Measurements from ENCODE around the gene IGDCC3. TPM values are rescaled to one million over a fixed set of nuclear protein-coding genes. Genes with fewer than 3 reads are reported as not detected.
A peak's percentile ranks its signal among the peaks of the same experiment; 100 is the strongest.

The IGDCC3 gene
- total RNA-seq (not detected in 2 replicates), polyA plus RNA-seq (not detected in 2 replicates), polyA minus RNA-seq (not detected in 2 replicates)
- 0.07 TPM for total RNA-seq (2013)

DNA sequence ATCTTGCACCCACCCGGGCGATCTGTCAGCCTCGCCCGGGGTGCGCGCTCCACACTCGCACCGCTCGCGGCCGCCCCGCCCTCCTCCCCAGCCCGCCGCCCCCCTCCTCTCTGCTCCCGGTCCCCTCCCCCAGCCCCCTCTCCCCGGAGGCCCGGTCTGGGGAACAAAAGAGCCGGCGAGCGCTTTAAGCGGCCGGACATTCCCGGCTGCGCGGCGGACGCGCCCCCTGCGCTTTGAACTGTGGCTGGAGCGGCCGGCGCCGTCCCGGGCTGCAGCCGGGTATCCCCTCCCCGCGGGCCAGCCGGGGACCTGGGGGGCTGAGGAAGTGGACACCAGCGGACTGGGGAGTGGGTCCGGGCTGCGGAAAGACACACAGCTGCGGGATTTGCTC lies at the start of gene IGDCC3:
TSS of gene IGDCC3 (minus strand) at position 27 of the 391 bp plus-strand sequence. CDS start 214 bp downstream, outside the sequence.
- Mint-ChIP-seq H3K4me1 (peaks cover 18% of the 10 kb centered on the region), H3K27ac (no peak within 1 kb of the TSS), H3K9me3 (ENCODE audit: insufficient read depth) (no peaks in the 10 kb centered on the region), H3K27me3 (peaks cover 75% of the 10 kb centered on the region), H3K4me3 (peak within 1 kb of the TSS; percentile 84)
- H3K27ac ChIP-seq (ENCODE audit: low read length in 2 of 2) = no peak within 1 kb of the TSS
- no peaks in the 10 kb centered on the region for H3K36me3 ChIP-seq (replicated peaks in 1 of 2; ENCODE audit: control extremely low read depth in 1 of 2, control insufficient read depth in 1 of 2, extremely low read depth in 1 of 2, insufficient read depth in 2 of 2, low read length in 1 of 2)
- peaks cover 10 to 17% of the 10 kb centered on the region in 2 donors for H3K4me1 ChIP-seq (ENCODE audit: control insufficient read depth in 2 of 2, insufficient read depth in 2 of 2, low read length in 2 of 2)
- H3K27me3 ChIP-seq (replicated peaks in 1 of 4; ENCODE audit: control extremely low read depth in 1 of 4, control insufficient read depth in 3 of 4, insufficient read depth in 4 of 4, low read length in 3 of 4) = peaks cover 0 to 67% (median 26%) of the 10 kb centered on the region in 4 experiments
- peaks cover 0 to 6% (median 0%) of the 10 kb centered on the region in 3 donors for H3K9me3 ChIP-seq (ENCODE audit: control extremely low read depth in 1 of 3, control insufficient read depth in 2 of 3, insufficient read depth in 1 of 3, low read length in 2 of 3)
- H3K9ac ChIP-seq (ENCODE audit: low read length) = peak within 1 kb of the TSS; percentile 62
- no peak for TF ChIP-seq CTCF (IDR thresholded peaks at IDR 0.05)
- no peak for TF ChIP-seq EZH2 (IDR thresholded peaks at IDR 0.05; ENCODE audit: borderline replicate concordance, insufficient read depth, low read depth, low read length, poor library complexity, severe bottlenecking)
- H3K4me3 ChIP-seq (ENCODE audit: control extremely low read depth in 1 of 5, extremely low read depth in 1 of 5, insufficient read depth in 1 of 5, low read depth in 2 of 5, low read length in 4 of 5) = peak within 1 kb of the TSS in 4 of 5 experiments; percentile 21 to 57 (median 42)
- no peak for DNase-seq
- ChIA-PET POLR2A (no interaction called here), CTCF (interaction anchor here (0.8 to 0.9 kb wide), 2 partner anchors 59 to 1180 kb away, joined by 4 read pairs; no protein-coding TSS in a partner anchor)
- peak within 1 kb of the TSS; percentile 64 for H2AFZ ChIP-seq (ENCODE audit: insufficient read depth, low read depth, low read length, poor library complexity, severe bottlenecking)
- 4% methylated on average over 25 of the region's 42 CpGs for WGBS (ENCODE audit: insufficient coverage)
- no peaks in the 10 kb centered on the region for H3K79me2 ChIP-seq (ENCODE audit: control insufficient read depth, insufficient read depth, low read length)
- intact Hi-C loops (cut with micrococcal nuclease) = no loop called here
- no peak for ATAC-seq (ENCODE audit: low read depth)
- no peaks in the 10 kb centered on the region for H4K20me1 ChIP-seq (ENCODE audit: control insufficient read depth, insufficient read depth, low read length, poor library complexity, severe bottlenecking)
- peak within 1 kb of the TSS; percentile 88 for H3K4me2 ChIP-seq (replicated peaks; ENCODE audit: low read depth, low read length, poor library complexity, severe bottlenecking)

DNA sequence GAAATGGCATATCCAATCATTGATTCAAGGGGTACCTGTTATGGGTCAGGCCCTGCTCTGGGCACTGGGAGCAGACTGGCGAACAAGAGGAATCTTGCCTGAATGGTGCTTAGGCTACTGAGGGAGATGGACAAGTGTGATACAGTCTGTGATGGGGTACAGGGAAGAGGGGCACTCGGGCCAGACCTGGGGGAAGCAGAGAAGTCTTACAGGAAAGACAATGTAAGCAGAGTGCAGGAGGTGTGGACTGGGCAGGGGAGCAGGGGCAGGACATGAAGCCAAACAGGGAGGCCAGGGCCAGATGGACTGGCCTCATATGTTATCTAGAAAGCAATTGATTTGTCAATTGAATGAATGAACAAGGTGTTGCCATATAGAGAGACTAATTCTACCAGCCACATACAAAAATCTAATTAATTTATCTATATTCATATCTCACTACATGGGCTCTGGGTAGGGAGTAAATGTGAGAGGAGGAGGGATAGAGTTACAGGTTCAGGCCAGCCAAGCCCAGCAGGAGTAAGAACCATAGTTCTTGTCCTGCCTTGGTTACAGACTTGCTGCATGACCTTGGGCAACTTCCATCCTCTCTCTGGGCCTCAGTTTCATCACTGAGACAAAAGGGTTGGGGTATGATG lies 48.5 kb upstream of the IGDCC3 start:
- ChIA-PET POLR2A (no interaction called here), CTCF (no interaction called here)
- Histone ChIP-seq H3K9me3 (ENCODE audit: control extremely low read depth in 1 of 3, control insufficient read depth in 2 of 3, insufficient read depth in 1 of 3, low read length in 2 of 3) (peaks cover 0 to 8% (median 0%) of the 10 kb centered on the region in 3 donors), H2AFZ (ENCODE audit: insufficient read depth, low read depth, low read length, poor library complexity, severe bottlenecking) (no peak overlapping the region), H3K4me3 (ENCODE audit: control extremely low read depth in 1 of 5, extremely low read depth in 1 of 5, insufficient read depth in 1 of 5, low read depth in 2 of 5, low read length in 4 of 5) (no peak overlapping the region), H3K27me3 (replicated peaks in 1 of 4; ENCODE audit: control extremely low read depth in 1 of 4, control insufficient read depth in 3 of 4, insufficient read depth in 4 of 4, low read length in 3 of 4) (peaks cover 0 to 34% (median 15%) of the 10 kb centered on the region in 4 experiments), H3K79me2 (ENCODE audit: control insufficient read depth, insufficient read depth, low read length) (no peaks in the 10 kb centered on the region), H3K4me1 (ENCODE audit: control insufficient read depth in 2 of 2, insufficient read depth in 2 of 2, low read length in 2 of 2) (peaks cover 10 to 17% of the 10 kb centered on the region in 2 donors), H3K27ac (ENCODE audit: low read length in 2 of 2) (no peak overlapping the region), H3K9ac (ENCODE audit: low read length) (no peak overlapping the region), H4K20me1 (ENCODE audit: control insufficient read depth, insufficient read depth, low read length, poor library complexity, severe bottlenecking) (no peaks in the 10 kb centered on the region), H3K4me2 (replicated peaks; ENCODE audit: low read depth, low read length, poor library complexity, severe bottlenecking) (no peak overlapping the region), H3K36me3 (replicated peaks in 1 of 2; ENCODE audit: control extremely low read depth in 1 of 2, control insufficient read depth in 1 of 2, extremely low read depth in 1 of 2, insufficient read depth in 2 of 2, low read length in 1 of 2) (no peaks in the 10 kb centered on the region)
- no peak overlapping the region for H3K27ac Mint-ChIP-seq
- DNase-seq = no peak
- intact Hi-C loops (cut with micrococcal nuclease) = no loop called here
- ATAC-seq (ENCODE audit: low read depth) = no peak
- 73% methylated on average over 2 of the region's 2 CpGs for WGBS (ENCODE audit: insufficient coverage)
- H3K4me3 Mint-ChIP-seq = no peak overlapping the region
- no peaks in the 10 kb centered on the region for H3K9me3 Mint-ChIP-seq (ENCODE audit: insufficient read depth)
- TF ChIP-seq CTCF (IDR thresholded peaks at IDR 0.05) = no peak
- TF ChIP-seq EZH2 (IDR thresholded peaks at IDR 0.05; ENCODE audit: borderline replicate concordance, insufficient read depth, low read depth, low read length, poor library complexity, severe bottlenecking) = no peak
- H3K27me3 Mint-ChIP-seq = peaks cover 47% of the 10 kb centered on the region
- H3K4me1 Mint-ChIP-seq = peaks cover 21% of the 10 kb centered on the region
